GM12865 (cell line): Measurements from ENCODE around the gene RET.

ENCODE experiments used
- DNase-seq: peaks from one replicate; pipeline ENCODE4 v3.0.0; 2010; ENCODE audit warnings: low read depth
- H3K4me3 ChIP-seq: 2 replicates; pipeline ENCODE4 v1.5.1; 2011; ENCODE audit warnings: mild to moderate bottlenecking, low read depth, low read length, control low read depth
- TF ChIP-seq, protein P1 (sequence below): IDR thresholded peaks from 2 replicates; pipeline ENCODE4 v1.5.1; 2011; ENCODE audit warnings: low read length, control low read depth, low read depth, inconsistent platforms; ENCODE audit not compliant: insufficient read depth; ENCODE audit errors: missing control alignments

RET gene

DNA sequence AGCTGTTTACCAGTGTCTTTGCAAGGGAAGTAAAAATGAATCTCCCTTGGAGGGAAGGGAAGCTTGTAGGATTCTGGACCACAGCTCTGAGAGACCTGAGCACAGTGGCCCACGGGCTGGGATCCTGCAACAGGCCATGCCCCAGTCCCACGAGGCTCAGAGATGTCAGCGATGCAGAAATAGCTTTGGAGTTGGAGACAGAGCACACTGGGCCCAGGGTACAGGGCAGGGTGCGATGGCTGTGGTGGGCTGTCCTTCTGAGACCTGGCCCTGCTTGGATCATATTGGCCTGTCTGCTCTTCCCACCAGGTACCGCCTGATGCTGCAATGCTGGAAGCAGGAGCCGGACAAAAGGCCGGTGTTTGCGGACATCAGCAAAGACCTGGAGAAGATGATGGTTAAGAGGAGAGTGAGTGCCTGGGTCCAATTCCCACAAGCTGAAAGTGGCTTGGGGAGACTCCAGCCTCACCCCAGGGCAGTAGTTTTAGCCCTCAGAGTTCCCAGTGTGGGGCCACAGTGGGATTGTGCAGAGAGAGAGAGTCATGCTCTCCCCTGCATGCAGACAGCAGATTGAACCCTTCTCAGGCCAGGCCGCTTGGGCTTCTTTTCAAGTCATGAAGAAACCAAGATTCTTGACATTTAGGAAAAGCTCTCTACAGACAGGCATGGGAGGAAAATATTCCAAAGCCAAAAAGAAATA lies 47.9 kb downstream of the RET start:
- no peak for DNase-seq
- no peak overlapping the region for H3K4me3 ChIP-seq
- TF ChIP-seq, protein P1, sequence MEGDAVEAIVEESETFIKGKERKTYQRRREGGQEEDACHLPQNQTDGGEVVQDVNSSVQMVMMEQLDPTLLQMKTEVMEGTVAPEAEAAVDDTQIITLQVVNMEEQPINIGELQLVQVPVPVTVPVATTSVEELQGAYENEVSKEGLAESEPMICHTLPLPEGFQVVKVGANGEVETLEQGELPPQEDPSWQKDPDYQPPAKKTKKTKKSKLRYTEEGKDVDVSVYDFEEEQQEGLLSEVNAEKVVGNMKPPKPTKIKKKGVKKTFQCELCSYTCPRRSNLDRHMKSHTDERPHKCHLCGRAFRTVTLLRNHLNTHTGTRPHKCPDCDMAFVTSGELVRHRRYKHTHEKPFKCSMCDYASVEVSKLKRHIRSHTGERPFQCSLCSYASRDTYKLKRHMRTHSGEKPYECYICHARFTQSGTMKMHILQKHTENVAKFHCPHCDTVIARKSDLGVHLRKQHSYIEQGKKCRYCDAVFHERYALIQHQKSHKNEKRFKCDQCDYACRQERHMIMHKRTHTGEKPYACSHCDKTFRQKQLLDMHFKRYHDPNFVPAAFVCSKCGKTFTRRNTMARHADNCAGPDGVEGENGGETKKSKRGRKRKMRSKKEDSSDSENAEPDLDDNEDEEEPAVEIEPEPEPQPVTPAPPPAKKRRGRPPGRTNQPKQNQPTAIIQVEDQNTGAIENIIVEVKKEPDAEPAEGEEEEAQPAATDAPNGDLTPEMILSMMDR: no peak

DNA sequence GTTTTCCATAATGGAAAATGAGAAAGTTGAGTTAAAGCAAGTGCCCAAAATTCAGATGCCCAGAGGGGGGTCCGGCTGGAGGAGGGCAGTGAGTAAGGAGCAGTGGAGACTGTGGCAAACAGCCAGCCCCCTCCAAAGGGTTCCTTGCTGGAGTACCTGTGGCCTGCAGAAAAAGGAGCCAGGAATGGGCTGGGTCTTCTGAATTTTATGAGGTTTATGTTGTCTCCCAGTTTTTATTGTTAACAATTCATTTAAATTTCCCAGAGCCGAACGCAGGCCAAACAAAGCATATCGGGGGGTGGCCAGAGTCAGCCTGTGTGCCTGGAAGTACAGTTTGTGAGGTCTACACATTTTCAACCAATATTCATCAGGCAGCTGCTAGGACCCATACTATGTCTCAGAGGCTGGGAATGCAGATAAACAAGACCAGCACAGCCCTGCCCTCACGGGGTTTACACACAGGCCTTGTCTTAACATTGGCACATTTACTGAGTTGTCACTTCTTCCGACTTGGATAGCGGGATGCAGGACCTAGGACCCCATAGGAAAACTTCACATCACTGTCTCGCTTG lies 48.5 kb downstream of the RET start:
- TF ChIP-seq, protein P1: no peak
- no peak overlapping the region for H3K4me3 ChIP-seq
- DNase-seq: no peak

DNA sequence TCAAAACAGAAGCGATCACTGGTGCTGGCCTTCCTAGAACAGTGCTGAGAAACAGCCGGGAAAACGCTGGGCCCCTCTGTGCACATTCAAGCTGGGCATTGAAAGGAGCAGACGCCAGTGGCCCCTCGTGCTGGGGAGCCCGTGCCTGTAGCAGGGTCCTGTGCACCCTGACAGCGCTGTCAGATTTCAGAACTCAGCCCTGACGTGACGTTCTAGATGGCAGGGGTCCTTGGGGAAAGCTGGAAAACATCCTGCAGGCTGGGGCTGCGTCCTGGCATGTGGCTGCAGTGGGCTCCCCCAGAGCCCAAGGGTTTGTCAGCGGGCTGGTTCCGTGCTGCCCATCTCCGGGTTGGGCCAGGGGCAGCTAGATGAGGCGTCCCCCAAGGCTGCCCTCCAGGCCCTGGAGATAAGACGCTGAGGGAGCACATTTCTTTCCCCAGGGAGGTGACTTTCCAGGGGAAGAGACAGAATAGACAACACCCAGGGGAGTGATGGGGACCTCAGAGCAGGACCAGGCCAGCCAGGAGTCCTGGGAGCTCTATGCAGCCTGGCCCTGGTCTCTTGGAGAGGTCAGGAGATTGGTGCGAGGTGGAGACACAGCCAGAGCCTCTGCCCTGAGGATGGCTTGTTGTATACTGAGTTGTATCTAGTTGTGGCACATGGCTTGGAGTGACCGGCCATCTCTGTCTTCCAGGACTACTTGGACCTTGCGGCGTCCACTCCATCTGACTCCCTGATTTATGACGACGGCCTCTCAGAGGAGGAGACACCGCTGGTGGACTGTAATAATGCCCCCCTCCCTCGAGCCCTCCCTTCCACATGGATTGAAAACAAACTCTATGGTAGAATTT lies 49.2 kb downstream of the RET start:
- TF ChIP-seq, protein P1: no peak
- no peak overlapping the region for H3K4me3 ChIP-seq
- DNase-seq: no peak

GRCh38 chr10:43126759-43127424 lies 50.0 kb downstream of the RET start:
- H3K4me3 ChIP-seq: no peak overlapping the region
- DNase-seq: peak; percentile 64

DNA sequence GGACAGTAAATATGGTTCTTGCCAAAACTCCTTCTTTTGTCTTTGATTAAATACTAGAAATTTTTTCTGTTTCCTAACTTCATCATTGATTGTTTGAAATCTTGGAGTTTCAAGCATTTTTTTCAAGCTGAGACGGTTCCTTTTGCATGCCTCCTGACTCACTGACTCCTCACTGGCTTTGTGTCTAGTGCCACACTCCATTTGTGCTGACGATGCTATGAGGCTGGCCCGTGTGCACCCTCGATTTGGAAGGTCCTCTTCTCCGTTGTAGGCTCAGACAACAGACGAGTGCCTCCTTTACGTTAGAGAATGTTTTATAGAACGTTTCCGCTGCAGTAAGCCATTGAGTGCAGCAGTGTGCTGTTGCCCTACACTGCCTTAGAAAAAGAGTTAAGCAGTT lies 50.6 kb downstream of the RET start:
- TF ChIP-seq, protein P1: no peak
- DNase-seq: no peak
- H3K4me3 ChIP-seq: no peak overlapping the region

More at GRCh38 chr10:43126759-43127424, 50.0 kb downstream of the RET start:
- TF ChIP-seq, protein P1: no peak

DNA sequence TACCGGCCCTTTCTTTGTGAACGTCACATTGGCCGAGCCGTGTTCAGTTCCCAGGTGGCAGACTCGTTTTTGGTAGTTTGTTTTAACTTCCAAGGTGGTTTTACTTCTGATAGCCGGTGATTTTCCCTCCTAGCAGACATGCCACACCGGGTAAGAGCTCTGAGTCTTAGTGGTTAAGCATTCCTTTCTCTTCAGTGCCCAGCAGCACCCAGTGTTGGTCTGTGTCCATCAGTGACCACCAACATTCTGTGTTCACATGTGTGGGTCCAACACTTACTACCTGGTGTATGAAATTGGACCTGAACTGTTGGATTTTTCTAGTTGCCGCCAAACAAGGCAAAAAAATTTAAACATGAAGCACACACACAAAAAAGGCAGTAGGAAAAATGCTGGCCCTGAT lies 51.5 kb downstream of the RET start:
- TF ChIP-seq, protein P1: no peak
- no peak overlapping the region for H3K4me3 ChIP-seq
- no peak for DNase-seq
